Measurements from ENCODE around the gene HTRA2.

DNA sequence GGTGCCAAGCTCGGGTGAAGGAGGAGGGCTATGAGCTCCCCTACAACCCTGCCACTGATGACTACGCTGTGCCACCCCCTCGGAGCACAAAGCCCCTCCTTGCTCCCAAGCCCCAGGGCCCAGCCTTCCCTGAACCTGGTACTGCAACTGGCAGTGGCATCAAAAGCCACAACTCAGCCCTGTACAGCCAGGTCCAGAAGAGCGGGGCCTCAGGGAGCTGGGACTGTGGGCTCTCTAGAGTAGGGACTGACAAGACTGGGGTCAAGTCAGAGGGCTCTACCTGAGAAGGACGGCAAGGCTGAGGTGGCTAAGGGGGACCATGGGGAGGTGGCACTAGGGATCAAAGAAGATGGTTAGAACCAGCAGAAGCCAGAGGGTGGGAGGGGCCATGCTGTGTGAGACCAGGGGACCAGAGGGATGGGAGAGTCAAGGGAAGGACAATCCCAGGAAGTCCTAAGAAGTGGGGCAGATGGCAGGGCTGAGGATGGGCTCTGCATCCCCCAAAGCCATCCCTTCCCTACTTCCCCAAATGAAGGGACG lies 27.2 kb downstream of the HTRA2 start:
- TF ChIP-seq, protein P1, sequence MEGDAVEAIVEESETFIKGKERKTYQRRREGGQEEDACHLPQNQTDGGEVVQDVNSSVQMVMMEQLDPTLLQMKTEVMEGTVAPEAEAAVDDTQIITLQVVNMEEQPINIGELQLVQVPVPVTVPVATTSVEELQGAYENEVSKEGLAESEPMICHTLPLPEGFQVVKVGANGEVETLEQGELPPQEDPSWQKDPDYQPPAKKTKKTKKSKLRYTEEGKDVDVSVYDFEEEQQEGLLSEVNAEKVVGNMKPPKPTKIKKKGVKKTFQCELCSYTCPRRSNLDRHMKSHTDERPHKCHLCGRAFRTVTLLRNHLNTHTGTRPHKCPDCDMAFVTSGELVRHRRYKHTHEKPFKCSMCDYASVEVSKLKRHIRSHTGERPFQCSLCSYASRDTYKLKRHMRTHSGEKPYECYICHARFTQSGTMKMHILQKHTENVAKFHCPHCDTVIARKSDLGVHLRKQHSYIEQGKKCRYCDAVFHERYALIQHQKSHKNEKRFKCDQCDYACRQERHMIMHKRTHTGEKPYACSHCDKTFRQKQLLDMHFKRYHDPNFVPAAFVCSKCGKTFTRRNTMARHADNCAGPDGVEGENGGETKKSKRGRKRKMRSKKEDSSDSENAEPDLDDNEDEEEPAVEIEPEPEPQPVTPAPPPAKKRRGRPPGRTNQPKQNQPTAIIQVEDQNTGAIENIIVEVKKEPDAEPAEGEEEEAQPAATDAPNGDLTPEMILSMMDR (IDR thresholded peaks at IDR 0.05; ENCODE audit: low read depth, low read length, missing input control) = no peak
- TF ChIP-seq FOXA1 (IDR thresholded peaks at IDR 0.05) = no peak

All from liver (tissue), 2 donors.